CD4-positive, CD25-positive, alpha-beta regulatory T cell (primary cell): ENCODE measurements around the gene LAMTOR5. TPM values are rescaled to one million over a fixed set of nuclear protein-coding genes. Genes with fewer than 3 reads are reported as not detected.
"Not testable (repeated sequence)": the region's sequence is repeated elsewhere in the genome, so short reads cannot be mapped to it uniquely, and the experiment has no call there.

Experiments
- ATAC-seq, 2 donors: fragments of 150-1000 bp; cut with Tn5 transposase; one replicate each; pipeline ENCODE4 v1.10.0; 2021; ENCODE audit warnings: low read depth in 2 of 2, moderate number of reproducible peaks in 2 of 2, moderate library complexity in 1 of 2
- DNase-seq, 3 donors: peaks; one replicate each; pipeline versions ENCODE4 v3.0.0 to v3.0.0-alpha.2; 2012 to 2022; ENCODE audit warnings: mixed read lengths in 1 of 3
- H3K27ac ChIP-seq: one replicate; pipeline ENCODE4 v1.7.0; 2013; ENCODE audit warnings: mild to moderate bottlenecking, low read length; ENCODE audit not compliant: insufficient read depth, poor library complexity, severe bottlenecking
- H3K27me3 ChIP-seq: one replicate; pipeline ENCODE4 v1.7.0; 2013; ENCODE audit warnings: low read length; ENCODE audit not compliant: control insufficient read depth, insufficient read depth
- H3K36me3 ChIP-seq: one replicate; pipeline ENCODE4 v1.7.0; 2013; ENCODE audit warnings: mild to moderate bottlenecking, low read length, moderate library complexity; ENCODE audit not compliant: control insufficient read depth, insufficient read depth
- H3K4me1 ChIP-seq: 2 replicates; pipeline ENCODE4 v1.7.0; 2013; ENCODE audit warnings: mild to moderate bottlenecking, low read length; ENCODE audit not compliant: insufficient read depth, control insufficient read depth, poor library complexity, severe bottlenecking
- H3K4me3 ChIP-seq: one replicate; pipeline ENCODE4 v1.7.0; 2013; ENCODE audit warnings: low read depth, mild to moderate bottlenecking, low read length, moderate library complexity
- H3K9me3 ChIP-seq, 2 experiments: 1 replicate in 1 of 2; 2 replicates in 1 of 2; pipeline ENCODE4 v1.7.0; 2013; ENCODE audit warnings: low read length in 2 of 2, mild to moderate bottlenecking in 1 of 2, moderate library complexity in 1 of 2; ENCODE audit not compliant: control insufficient read depth in 2 of 2
- H3K27ac Mint-ChIP-seq, 3 donors: one replicate each; pipeline ENCODE4 v1.8.0; 2020 to 2022; ENCODE audit warnings: mild to moderate bottlenecking in 3 of 3, mixed read lengths in 3 of 3, moderate library complexity in 2 of 3
- H3K27me3 Mint-ChIP-seq: one replicate; pipeline ENCODE4 v1.8.0; 2022; ENCODE audit warnings: mild to moderate bottlenecking, mixed read lengths
- H3K36me3 Mint-ChIP-seq: one replicate; pipeline ENCODE4 v1.8.0; 2020; ENCODE audit warnings: mixed read lengths
- H3K4me1 Mint-ChIP-seq, 4 donors: one replicate each; pipeline ENCODE4 v1.8.0; 2020 to 2022; ENCODE audit warnings: mixed read lengths in 4 of 4, mild to moderate bottlenecking in 1 of 4
- H3K4me3 Mint-ChIP-seq, 4 donors: one replicate each; pipeline ENCODE4 v1.8.0; 2020 to 2022; ENCODE audit warnings: mild to moderate bottlenecking in 4 of 4, mixed read lengths in 4 of 4, moderate library complexity in 3 of 4
- H3K9me3 Mint-ChIP-seq, 7 donors: one replicate each; pipeline ENCODE4 v1.8.0; 2020 to 2022; ENCODE audit warnings: mixed read lengths in 7 of 7, mild to moderate bottlenecking in 3 of 7, moderate library complexity in 2 of 7
- polyA plus RNA-seq, 4 donors: library from polyadenylated mRNA; unstranded; fragments of 300-500 nt; fragmentation: Illumina TruSeq; gene quantifications; one replicate each; pipeline ENCODE4 v1.2.3, GENCODE V29; 2021
- total RNA-seq: library from RNA; stranded (reverse); gene quantifications from one replicate; pipeline ENCODE4 v1.2.3, GENCODE V29; 2022

The LAMTOR5 gene
- total and polyA plus RNA-seq, 5 donors from 2014 or later = 79.3 to 409 (median 294) TPM

GRCh38 chr1:110426854-110427253 is 19.4 kb upstream of the LAMTOR5 start:
- DNase-seq = no peak
- Histone ChIP-seq H3K27ac (no peak overlapping the region), H3K9me3 (no peaks in the 10 kb centered on the region), H3K4me1 (no peaks in the 10 kb centered on the region), H3K27me3 (peaks cover 6% of the 10 kb centered on the region), H3K36me3 (no peaks in the 10 kb centered on the region), H3K4me3 (no peak overlapping the region)
- Mint-ChIP-seq H3K27me3 (peaks cover 9% of the 10 kb centered on the region), H3K4me1 (no peaks in the 10 kb centered on the region), H3K9me3 (peaks cover 0 to 1% (median 0%) of the 10 kb centered on the region in 7 donors), H3K36me3 (no peaks in the 10 kb centered on the region), H3K27ac (peak overlapping the region in 1 of 3 donors; percentile 32), H3K4me3 (no peak overlapping the region)
- no peak for ATAC-seq

DNA sequence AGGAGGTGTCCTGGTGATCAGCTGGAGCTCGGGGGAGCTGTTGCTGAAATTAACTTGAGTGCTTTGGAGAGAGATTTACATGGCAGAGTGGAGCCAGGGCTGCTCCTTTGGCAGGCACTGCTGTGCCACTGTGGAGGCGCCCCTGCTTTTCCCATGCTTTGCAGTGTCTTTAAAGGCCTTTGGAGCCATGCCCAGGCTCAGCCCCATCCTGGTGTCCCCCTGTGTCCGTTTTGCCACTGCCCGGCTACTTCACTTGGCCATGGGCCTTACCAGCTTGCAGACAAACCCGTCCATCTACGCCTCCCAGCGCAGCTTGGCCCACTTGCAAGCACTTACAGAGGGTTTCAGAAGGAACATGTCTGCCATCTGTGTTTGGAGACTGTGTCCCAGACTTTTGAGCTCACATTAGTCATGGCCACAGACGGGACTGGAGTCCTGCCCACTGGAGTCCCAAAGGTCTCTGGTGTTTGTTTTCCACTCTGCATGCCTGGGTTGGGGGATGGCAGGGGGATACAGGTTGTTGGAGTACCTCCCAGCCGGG is 18.2 kb upstream of the LAMTOR5 start:
- Histone ChIP-seq H3K4me1 (no peaks in the 10 kb centered on the region), H3K27me3 (peaks cover 6% of the 10 kb centered on the region), H3K27ac (no peak overlapping the region), H3K36me3 (no peaks in the 10 kb centered on the region), H3K9me3 (no peaks in the 10 kb centered on the region), H3K4me3 (no peak overlapping the region)
- H3K9me3 Mint-ChIP-seq = peaks cover 0 to 1% (median 0%) of the 10 kb centered on the region in 7 donors
- DNase-seq = no peak
- ATAC-seq = no peak
- H3K36me3 Mint-ChIP-seq = no peaks in the 10 kb centered on the region
- no peak overlapping the region for H3K4me3 Mint-ChIP-seq
- peaks cover 5% of the 10 kb centered on the region for H3K27me3 Mint-ChIP-seq
- H3K27ac Mint-ChIP-seq = peak overlapping the region in 1 of 3 donors; percentile 71
- no peaks in the 10 kb centered on the region for H3K4me1 Mint-ChIP-seq

- Mint-ChIP-seq H3K4me1 (no peaks in the 10 kb centered on the region), H3K27ac (no peak overlapping the region), H3K9me3 (peaks cover 0 to 1% (median 0%) of the 10 kb centered on the region in 7 donors), H3K36me3 (no peaks in the 10 kb centered on the region), H3K4me3 (no peak overlapping the region), H3K27me3 (peaks cover 5% of the 10 kb centered on the region)
- Histone ChIP-seq H3K27me3 (peaks cover 4% of the 10 kb centered on the region), H3K27ac (no peak overlapping the region), H3K9me3 (no peaks in the 10 kb centered on the region), H3K4me1 (no peaks in the 10 kb centered on the region), H3K4me3 (no peak overlapping the region), H3K36me3 (no peaks in the 10 kb centered on the region)
- no peak for ATAC-seq
- no peak for DNase-seq
These were observed 17.5 kb upstream of the LAMTOR5 start for GRCh38 chr1:110424699-110425611.

DNA sequence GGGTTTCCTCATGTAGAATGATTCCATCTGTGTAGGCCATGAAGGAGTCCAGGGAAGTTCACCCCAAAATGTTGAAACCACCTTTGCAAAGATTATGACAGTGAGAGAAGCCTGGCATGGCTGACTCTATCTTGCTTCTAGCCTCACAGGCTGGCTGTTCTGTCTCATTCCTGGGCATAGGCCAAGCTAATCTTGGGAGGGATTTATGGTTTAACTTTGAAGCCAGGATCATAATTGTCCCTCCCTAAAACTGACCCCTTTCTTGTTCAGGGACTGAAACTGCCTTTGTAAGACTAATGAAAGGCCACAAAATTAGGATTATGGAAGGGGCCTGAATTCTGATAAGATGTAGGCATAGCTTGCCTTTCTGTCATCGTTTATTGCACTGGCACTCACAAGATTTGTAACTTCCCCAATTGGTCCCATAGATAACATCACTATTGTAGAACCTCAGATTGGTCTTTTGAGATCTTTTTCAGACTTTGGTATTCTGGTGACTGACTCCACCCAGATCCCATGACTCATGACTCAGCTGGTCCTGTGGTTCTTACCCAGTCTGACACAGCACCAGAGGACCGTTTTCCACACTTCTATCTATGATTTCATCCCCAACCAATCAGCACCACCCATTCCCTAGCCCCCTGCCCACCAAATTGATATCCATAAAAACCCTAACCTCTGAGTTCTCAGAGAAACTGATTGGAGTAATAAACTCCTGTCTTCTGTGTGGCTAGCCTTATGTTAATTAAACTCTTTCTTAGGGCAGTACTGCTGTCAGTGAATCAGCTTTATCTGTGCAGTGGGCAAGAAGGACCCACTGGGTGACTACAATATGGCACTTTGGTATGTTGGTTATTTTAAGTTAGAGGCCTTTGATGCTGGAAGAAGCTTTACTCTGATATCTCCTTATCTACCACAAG is 13.6 kb upstream of the LAMTOR5 start:
- peak in 1 of 3 donors; percentile 26 for DNase-seq
- peak overlapping the region in 1 of 4 donors; percentile 40 for H3K4me3 Mint-ChIP-seq
- Histone ChIP-seq H3K4me1 (no peaks in the 10 kb centered on the region), H3K9me3 (no peaks in the 10 kb centered on the region), H3K27me3 (peaks cover 3% of the 10 kb centered on the region), H3K36me3 (no peaks in the 10 kb centered on the region), H3K27ac (no peak overlapping the region), H3K4me3 (no peak overlapping the region)
- H3K27me3 Mint-ChIP-seq = no peaks in the 10 kb centered on the region
- H3K27ac Mint-ChIP-seq = peak overlapping the region in 1 of 3 donors; percentile 6
- H3K9me3 Mint-ChIP-seq = peaks cover 0 to 1% (median 0%) of the 10 kb centered on the region in 7 donors
- H3K4me1 Mint-ChIP-seq = no peaks in the 10 kb centered on the region
- peak in 1 of 2 donors; percentile 54 for ATAC-seq
- H3K36me3 Mint-ChIP-seq = peaks cover 6% of the 10 kb centered on the region

DNA sequence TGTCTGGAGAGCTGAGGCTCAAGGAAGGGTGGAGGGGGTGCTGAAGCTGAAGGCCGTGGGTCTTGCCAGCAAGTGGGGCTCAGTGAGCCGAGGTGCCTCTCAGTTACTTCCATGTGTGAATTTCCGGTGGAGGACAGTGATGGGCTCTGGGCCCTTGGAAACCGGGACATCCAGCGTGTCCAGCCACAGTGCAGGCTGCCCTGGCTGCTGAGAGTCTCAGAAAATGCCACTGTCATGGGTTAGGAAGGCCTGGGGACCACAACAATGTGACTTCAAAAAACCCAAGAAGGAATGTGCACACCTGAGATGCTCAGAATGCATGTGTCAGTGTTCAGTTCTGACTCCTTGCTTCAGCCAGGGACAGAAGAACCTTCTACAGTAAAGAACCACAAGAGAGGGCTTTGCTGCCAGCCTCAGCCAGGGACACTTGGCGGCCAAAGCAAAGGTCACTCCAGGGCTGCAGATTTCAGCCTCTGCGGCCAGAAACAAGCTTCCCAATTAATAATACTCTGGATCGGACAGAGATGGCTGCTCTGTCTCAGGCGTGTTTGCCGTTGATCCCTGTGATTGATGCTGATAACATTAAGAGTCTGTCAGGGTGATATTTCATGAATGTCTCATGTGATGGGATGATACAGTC is 12.6 kb upstream of the LAMTOR5 start:
- peaks cover 3% of the 10 kb centered on the region for H3K27me3 ChIP-seq
- no peak overlapping the region for H3K27ac ChIP-seq
- no peaks in the 10 kb centered on the region for H3K9me3 ChIP-seq
- no peaks in the 10 kb centered on the region for H3K9me3 Mint-ChIP-seq
- no peaks in the 10 kb centered on the region for H3K4me1 ChIP-seq
- no peaks in the 10 kb centered on the region for H3K4me1 Mint-ChIP-seq
- H3K36me3 Mint-ChIP-seq = peaks cover 6% of the 10 kb centered on the region
- ATAC-seq = no peak
- no peaks in the 10 kb centered on the region for H3K36me3 ChIP-seq
- no peak for DNase-seq
- peak overlapping the region in 1 of 3 donors; percentile 6 for H3K27ac Mint-ChIP-seq
- H3K27me3 Mint-ChIP-seq = no peaks in the 10 kb centered on the region
- H3K4me3 Mint-ChIP-seq = no peak overlapping the region
- no peak overlapping the region for H3K4me3 ChIP-seq

- Histone ChIP-seq H3K27ac (no peak overlapping the region), H3K36me3 (no peaks in the 10 kb centered on the region), H3K9me3 (no peaks in the 10 kb centered on the region), H3K4me3 (no peak overlapping the region), H3K4me1 (no peaks in the 10 kb centered on the region), H3K27me3 (peaks cover 3% of the 10 kb centered on the region)
- Mint-ChIP-seq H3K4me3 (no peak overlapping the region), H3K27ac (no peak overlapping the region), H3K9me3 (no peaks in the 10 kb centered on the region), H3K36me3 (peaks cover 6% of the 10 kb centered on the region), H3K27me3 (no peaks in the 10 kb centered on the region), H3K4me1 (no peaks in the 10 kb centered on the region)
- DNase-seq (no peak), ATAC-seq (no peak)
These were observed 11.2 kb upstream of the LAMTOR5 start for GRCh38 chr1:110418729-110419128.

DNA sequence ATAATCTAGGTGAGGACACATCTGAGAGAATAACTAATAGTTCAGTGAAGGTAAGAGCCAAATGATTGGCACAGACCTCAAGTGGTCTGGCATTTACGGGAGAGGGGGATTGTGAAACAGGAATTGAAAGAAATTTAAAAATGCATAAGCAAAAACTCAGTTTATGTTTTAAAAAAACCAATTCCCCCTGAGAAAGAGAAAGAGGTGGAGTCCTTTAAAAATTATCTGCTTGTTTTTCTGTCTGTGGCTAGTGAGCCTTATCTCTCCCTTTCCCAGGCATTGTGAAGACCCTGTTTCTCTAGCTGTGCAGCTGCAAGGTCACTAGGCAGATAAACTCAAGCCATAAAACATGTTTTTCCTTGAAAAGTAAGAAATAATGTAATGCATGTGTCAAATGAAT is 5.6 kb upstream of the LAMTOR5 start:
- H3K4me3 Mint-ChIP-seq = peak overlapping the region in 1 of 4 donors; percentile 21
- peaks cover 0 to 18% (median 12%) of the 10 kb centered on the region in 4 donors for H3K4me1 Mint-ChIP-seq
- not testable (repeated sequence) for H3K9me3 ChIP-seq, H3K9me3 Mint-ChIP-seq, H3K4me3 ChIP-seq, H3K4me1 ChIP-seq, H3K27me3 ChIP-seq, H3K27me3 Mint-ChIP-seq, H3K36me3 ChIP-seq, H3K27ac ChIP-seq, H3K36me3 Mint-ChIP-seq, DNase-seq, ATAC-seq
- peak overlapping the region in 1 of 3 donors; percentile 70 for H3K27ac Mint-ChIP-seq
